Measurements from ENCODE around the gene KRTAP5-8.

DNA sequence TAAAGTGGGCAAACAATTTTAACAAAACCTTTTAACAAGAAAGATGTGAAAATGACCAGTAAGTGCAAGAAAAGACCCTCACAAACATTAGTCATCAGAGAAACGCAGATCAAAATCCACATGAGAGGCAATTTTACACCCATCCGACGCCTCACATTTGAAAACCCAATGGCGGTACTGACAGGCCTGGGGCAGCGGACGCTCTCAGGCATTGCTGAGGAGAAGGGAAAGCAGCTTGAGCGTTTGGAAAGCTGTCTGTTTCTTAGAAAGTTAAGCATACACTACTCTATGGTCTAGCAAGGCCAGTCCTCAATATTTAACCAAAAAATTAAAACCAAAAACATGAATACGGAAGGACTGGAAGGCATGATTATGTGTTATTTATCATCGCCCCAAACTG is 2.0 kb upstream of the KRTAP5-8 start:
- TF ChIP-seq EZH2 (IDR thresholded peaks at IDR 0.05) = no peak
- TF ChIP-seq, protein P1, sequence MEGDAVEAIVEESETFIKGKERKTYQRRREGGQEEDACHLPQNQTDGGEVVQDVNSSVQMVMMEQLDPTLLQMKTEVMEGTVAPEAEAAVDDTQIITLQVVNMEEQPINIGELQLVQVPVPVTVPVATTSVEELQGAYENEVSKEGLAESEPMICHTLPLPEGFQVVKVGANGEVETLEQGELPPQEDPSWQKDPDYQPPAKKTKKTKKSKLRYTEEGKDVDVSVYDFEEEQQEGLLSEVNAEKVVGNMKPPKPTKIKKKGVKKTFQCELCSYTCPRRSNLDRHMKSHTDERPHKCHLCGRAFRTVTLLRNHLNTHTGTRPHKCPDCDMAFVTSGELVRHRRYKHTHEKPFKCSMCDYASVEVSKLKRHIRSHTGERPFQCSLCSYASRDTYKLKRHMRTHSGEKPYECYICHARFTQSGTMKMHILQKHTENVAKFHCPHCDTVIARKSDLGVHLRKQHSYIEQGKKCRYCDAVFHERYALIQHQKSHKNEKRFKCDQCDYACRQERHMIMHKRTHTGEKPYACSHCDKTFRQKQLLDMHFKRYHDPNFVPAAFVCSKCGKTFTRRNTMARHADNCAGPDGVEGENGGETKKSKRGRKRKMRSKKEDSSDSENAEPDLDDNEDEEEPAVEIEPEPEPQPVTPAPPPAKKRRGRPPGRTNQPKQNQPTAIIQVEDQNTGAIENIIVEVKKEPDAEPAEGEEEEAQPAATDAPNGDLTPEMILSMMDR (IDR thresholded peaks at IDR 0.05) = no peak
